HG03354 (cell line): Measurements from ENCODE around the gene PIGX.

Source experiments
- ATAC-seq: cut with Tn5 transposase; IDR thresholded peaks from one replicate; pipeline ENCODE4 v1.9.1; 2021; ENCODE audit warnings: mild to moderate bottlenecking; ENCODE audit not compliant: unreplicated experiment, poor library complexity, severe bottlenecking

The PIGX gene

DNA sequence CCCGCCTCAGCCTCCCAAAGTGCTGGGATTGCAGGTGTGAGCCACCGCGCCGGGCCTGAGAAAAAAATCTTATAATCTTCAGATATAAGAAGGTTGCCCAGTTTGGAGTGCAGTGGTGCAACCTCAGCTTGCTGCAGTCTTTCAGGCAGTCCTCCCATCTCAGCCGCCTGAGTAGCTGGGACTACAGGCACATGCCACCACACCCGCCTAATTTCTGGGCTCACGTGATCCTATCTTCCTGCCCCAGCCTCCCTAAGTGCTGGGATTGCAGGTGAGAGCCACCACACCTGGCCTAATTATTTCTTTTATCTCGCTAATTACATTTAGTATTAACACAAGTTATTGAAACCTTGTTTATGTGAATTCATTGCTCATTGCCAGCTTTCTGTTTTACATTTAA is 41.0 kb downstream of the PIGX start:
- no peak for ATAC-seq

DNA sequence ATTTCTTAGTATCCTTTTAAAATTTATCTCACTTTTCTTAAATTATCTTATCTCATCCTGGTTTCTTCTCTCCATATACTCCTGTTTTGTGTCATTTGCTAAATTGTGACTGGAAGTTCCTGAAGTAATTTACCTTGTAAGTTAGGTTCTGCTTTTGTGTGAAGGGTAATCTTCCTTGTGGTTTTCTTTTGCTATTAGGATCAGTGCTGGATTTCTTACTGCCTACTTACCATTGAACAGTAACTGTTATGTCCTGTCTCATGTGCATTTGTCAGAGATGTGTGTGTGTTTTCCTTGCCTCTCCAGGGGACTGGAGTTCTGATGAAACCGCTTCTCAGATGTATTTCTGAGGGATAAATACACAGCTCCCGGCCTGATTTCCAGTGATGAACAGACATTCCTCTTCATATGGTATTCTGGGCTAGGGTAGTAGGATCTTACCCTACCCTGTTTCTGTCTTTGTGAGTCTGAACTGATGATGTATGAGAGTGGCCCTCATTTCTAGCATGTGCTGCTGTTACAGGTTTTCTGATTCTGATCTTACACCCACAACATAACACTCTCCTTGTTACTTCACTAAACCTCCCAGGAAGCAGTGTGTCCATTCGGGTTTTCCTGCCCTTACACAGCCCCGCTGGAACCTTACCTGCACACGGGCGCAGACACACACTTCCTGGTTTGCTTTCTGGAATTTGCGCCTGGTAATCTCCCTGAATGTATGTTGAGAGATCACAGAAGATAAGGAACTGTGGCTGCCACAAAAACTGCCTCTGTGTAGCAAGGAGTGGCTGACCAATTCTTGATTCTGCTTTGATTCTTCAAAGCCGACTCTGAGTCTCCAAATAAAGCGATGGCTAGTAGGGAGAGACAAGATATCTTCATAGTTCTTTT is 42.2 kb downstream of the PIGX start:
- no peak for ATAC-seq

DNA sequence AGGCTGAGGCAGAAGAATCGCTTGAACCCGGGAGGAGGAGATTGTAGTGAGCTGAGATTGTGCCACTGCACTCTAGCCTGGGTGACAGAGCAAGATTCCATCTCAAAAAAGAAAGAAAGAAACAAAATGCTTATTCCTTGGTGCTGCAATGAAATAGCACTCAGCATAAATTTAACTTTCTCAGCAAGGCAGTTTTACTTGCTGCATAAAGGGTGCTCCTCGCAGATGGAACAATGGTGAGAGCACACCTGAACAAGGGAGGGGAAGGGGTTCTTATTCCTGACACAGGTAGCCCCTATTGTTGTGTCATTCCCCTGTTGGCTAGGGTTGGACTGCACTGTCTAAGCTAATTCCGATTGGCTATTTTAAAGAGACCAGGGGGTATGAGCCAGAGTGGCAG is 44.6 kb downstream of the PIGX start:
- no peak for ATAC-seq

DNA sequence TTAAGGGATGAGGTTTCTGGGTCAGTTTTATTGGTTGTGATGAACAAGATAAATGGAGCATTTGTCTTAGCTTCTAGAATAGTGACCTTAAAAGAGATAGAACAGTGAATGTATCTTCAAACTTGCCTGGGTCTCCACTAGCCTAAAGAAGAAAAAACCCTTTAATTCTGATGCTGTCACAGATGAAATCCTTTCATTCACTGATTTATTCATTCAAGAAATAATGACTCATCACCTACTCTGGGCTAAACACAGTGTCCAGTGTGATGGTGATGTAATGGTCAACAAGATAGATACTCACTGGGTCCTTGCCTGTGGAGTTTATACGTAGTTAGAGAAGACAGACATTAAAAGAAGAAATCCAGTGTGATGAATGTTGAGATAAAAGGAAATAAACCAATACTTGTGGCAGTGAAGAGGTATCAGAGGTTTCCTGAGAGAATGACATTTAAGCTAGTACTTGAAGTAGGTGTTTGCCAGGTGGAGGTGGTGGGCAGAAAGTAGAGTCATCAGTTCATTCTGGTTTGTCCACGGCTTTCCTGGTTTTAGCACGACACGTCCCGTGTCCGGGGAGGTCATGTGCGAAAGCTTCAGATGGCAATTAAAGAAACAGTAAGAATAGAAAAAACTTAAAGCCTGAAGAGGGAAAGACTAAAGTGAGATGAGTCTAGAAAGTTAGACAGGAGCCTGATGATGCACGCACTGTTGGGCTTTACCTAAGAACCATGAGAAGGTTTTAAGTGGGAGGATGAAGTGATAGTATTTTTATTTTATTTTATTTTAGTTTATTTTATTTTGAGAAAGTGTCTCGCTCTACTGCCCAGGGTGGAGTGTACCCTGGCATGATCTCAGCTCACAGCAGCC is 45.9 kb downstream of the PIGX start:
- ATAC-seq = no peak

DNA sequence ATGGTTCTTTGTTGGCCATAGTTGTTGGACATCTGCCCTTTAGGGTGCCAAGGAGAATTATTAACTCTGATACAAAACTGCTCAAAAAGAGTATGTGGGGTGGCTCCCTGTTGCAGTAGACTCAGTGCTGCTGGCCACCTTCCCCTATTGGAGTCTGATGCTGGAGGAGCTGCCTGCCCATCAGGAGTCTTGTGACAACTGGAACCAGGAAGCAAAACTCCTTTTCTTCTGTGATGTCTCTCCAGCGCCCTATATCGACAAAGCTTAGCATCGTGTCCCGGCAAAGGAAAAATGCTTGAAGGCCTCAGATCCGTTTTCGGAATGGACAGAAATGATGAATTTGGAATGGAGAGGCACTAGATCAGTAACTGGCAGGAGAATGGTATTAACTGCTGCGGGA is 51.0 kb downstream of the PIGX start:
- ATAC-seq = no peak

GRCh38 chr3:196765454-196765853 is 53.3 kb downstream of the PIGX start:
- ATAC-seq = no peak

GRCh38 chr3:196771067-196771466 is 58.9 kb downstream of the PIGX start:
- ATAC-seq = no peak

DNA sequence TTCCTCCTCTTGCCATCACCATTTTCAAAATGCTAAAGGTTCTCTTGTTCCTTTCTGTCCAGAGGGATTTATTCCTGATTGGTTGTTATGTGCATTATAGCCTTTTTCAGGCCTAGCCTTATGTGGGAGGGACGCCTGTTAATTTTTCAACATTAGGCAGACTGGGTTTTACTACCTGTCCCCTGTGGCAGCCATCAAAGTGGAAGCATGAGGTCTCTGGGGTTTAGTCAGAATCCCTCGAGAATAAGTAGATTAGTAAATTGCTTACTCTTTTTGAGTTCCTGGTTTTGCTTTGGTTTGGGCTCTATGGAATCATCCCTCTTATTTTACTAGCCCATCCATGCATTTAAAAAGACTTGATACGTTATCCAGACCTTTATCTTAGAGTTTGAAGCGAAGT is 59.9 kb downstream of the PIGX start:
- no peak for ATAC-seq

- ATAC-seq = no peak
These were observed 60.7 kb downstream of the PIGX start for GRCh38 chr3:196772897-196773296.

DNA sequence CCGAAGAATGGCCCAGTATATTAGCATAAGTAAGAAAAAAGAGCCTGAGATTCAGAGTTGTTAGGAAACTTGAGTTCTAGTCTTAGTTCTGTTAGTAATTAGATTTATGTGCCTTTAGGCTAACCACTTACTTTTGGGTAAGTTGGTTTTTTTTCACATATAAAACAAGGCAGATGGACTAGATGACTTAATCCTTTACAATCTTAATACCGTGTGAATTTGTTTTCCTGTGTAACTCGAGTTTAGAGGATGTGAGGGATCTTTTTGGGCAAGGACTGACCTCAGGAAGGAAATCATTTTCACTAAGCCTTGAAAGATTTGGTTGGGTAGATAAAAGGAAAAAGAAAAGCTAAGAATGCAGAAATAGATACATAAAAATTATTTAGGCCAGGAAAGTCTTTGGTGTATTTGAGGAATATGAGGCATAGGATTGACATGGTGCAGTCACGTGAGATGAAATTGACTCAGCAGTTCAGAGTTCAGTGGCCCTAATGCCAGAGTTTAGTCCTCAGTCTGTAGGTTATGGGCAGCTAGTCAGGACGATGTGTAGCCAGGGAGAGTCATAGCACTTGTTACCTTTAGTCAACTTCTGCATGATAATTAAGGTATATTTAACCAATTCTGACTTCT is 62.1 kb downstream of the PIGX start:
- no peak for ATAC-seq

GRCh38 chr3:196774848-196775422 is 62.8 kb downstream of the PIGX start:
- no peak for ATAC-seq

DNA sequence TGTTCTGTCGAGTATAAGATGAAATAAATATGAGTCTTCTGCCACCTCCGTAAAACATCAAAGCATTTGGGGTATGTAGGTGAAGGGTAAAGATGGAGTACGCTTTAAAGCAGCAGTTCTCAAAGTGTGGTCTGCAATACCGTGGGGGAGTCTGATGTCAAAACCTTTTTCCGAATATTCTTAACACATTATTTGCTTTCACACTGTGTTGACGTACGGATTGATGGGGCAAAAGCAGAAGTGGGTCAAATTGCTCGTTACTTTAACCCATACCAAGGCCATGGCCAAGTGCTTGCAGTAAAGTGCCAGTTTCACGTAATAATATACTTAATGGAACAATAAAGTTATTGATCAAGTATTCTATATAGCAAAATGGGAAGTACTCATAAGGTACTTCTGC is 63.8 kb downstream of the PIGX start:
- ATAC-seq = no peak

DNA sequence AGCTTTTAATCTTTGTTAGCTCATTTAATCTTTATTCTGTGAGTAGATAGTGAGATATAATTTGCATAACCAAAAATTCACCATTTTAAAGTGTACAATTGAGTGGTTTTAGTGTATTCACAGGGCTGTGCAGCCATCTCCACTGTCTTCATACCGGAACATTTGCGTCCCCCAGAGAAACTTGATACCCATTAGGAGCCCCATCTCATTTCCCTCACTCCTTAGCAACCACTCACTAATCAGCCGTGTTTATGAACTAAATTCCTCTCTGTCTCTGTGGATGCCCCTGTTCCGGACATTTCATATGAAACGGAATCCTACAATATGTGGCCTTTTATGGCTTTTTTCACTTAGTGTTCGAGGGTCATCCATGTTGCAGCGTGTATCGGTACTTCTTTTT is 65.7 kb downstream of the PIGX start:
- no peak for ATAC-seq

DNA sequence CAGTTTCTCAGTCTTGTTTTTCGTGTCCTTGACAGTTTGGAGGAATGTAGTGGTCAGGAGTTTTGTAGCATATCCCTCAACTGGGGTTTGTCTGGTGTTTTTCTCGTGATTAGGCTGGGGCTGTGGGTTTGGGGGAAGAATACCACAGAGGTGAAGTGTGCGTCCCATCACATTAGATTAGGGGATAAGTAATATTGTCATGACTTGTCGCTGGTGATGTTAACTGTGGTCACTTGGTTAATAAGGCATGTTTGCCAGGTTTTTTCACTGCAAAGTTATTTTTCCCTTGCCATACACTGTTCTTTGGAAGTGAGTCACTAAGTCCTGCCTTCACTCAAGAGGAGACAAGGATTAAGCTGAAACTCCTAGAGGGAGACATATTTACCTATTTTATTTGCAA is 66.6 kb downstream of the PIGX start:
- no peak for ATAC-seq

- ATAC-seq = no peak
These were observed 70.3 kb downstream of the PIGX start for GRCh38 chr3:196782511-196782910.
